NCI-H187 treated with DMSO at 0.1 percent for 48 hours (cell line): ENCODE data around the gene GJB5.
"Not testable (repeated sequence)": the region's sequence is repeated elsewhere in the genome, so short reads cannot be mapped to it uniquely, and the experiment has no call there.

ENCODE experiments used
- DNase-seq: peaks from one replicate; lab custom pipeline; 2025; lab: John Stamatoyannopoulos, UW

GJB5 gene

DNA sequence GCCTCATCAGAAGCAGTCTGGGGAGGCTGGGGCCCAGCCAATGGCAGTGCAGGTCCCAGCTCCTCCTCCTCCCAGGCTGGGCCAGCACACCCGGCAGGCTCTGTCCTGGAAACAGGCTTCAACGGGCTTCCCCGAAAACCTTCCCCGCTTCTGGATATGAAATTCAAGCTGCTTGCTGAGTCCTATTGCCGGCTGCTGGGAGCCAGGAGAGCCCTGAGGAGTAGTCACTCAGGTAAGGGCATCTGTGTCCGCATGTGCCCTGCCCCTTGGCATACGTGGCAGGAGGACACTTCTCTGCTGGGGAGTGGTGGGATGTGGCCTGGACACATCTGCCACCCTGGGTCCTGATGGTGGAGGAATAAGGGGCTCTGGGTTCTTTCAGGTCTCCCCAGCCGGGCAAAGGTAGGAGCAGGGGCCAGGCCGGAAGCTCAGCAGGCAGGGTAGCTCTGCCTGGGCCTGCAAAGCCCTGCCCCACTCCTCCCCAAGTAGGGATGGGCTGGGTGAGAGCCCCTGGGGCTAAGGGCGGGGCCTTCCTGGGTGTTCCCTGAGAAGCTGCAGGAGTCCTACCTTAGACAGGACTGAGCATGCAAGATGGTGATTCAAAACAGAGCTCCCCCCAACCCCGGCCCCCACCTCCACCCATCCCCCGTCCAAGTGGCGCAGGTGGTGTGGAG is at the start of gene GJB5:
GJB5 (plus strand) TSS at position 84 of the 674 bp plus-strand sequence. CDS start 2,284 bp downstream, outside the sequence.
- no peak for DNase-seq

GRCh38 chr1:34705077-34705476 is 49.8 kb upstream of the GJB5 start:
- no peak for DNase-seq

GRCh38 chr1:34708106-34708505 is 46.7 kb upstream of the GJB5 start:
- DNase-seq = no peak

GRCh38 chr1:34709547-34709946 is 45.3 kb upstream of the GJB5 start:
- DNase-seq = no peak

DNA sequence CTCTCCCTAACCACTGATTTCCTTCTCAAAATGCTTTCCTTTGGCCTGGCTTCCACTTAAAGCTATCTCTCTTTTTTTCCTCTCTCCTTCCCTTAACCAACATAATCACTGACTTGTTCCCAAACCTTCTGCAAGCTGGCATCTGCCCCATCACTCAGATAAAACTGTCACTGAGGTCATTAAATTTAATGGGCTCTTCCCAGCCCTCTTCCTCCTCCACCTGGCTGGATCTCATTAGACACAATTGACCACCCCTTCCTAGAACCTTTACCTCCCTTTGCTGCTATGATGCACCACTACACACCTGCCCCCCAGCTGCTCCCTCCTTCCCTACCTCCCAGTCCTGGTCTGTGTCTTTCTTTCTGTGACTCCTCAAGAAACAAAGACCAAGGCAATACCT is 44.0 kb upstream of the GJB5 start:
- no peak for DNase-seq

- no peak for DNase-seq
Observed at GRCh38 chr1:34711485-34711884, 43.4 kb upstream of the GJB5 start.

DNA sequence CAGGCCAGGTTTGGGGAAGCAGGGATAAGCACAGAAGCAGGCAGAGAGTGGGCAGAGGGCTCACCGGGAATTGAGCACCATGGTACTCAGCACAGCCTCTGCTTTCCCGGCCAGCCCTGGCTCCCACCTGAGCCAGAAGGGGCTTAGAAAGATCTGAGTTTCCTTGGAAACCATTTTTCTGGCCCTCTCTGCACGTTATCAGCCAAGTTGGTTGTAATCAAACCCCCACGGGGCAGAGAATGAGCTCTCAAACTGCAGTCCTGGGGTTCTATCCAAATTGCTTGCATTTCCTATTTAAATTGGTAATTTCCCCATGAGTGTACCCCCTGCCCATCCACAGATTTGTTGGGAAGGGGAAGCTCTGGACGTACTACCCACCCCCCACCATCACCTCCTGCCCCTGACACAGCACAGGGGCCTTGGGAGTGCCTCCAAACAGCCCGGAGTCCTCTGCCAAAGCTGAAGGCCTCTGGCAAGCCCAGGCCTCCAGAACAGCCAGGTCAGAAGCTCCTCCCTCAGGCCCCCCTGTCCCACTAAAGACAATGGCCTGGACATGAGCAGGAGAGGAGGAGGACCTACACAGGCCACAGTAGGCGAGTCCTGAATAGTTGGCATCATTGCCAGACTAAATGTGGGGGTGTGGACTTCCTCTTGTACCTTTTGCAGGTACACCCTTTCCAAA is 42.7 kb upstream of the GJB5 start:
- no peak for DNase-seq

GRCh38 chr1:34713443-34713842 is 41.4 kb upstream of the GJB5 start:
- DNase-seq = no peak

GRCh38 chr1:34714386-34714785 is 40.5 kb upstream of the GJB5 start:
- no peak for DNase-seq

DNA sequence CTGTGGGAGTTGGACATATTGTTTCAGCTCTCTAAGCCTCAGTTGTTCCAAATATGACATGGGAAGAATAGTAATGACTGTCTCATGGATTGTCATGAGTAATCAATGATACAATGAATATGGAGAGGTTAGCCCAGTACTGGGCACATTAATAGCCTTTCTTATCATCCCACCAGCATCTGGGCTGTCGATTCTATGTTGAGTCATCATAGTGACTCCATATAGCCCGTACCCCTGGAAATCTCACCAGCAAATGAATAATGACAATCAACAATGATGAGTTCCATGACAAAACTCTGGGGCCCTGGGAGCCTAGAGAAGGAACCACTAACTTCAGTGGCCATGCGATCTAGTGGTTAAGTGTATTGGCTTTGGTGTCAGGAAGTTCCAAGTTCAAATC is 39.7 kb upstream of the GJB5 start:
- DNase-seq = no peak

DNA sequence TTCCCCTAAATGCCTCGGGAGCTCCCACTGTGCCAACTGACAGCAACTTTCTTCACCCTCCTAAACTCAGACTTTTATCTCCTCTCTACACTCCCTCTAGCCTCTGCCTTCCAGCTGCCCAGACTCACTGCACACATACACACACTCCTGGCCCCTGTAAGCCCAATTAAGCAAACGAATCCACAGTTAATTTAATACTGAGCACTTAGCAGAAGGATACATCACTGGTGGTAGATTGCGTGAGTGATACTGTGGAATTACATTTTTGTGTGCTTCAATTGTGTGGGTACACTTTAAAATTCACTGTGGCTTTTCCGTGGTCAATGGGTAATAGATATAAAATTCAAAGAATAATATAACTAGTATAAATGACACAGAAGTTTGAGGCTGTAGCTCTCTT is 33.6 kb upstream of the GJB5 start:
- DNase-seq = no peak

DNA sequence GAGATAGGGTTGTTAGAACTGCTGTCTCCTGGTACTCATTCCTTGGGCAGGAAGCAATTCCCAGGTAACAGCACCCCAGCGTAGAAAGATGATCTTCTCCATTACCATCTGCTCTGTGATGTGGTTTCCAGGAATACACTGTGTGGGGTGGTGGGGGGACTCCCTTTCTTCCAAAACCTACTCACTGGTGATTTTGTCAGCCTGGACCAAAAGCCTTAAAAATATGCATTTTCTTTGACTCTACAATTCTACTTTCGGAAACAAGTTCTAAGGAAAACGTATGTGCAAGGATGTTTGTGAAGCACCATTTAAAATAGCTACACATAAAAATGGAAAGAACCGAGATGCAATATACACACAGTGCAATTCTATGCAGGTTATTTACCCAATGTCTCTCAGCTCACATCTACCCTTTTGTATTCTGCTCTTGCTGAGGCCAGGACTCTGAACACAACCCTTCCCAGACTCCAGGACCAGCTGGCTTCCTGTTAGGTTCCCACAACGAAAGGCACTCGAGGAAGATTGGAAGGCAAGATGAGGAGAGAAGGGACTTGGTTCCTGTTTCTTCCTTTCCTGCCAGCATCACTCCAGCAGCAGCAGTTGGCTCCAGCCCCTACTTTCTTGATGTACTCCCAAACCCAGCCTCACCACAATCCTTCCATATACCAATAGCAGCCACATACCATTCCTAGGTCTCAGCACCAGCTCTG is 33.0 kb upstream of the GJB5 start:
- no peak for DNase-seq

GRCh38 chr1:34726861-34727260 is 28.0 kb upstream of the GJB5 start:
- no peak for DNase-seq

DNA sequence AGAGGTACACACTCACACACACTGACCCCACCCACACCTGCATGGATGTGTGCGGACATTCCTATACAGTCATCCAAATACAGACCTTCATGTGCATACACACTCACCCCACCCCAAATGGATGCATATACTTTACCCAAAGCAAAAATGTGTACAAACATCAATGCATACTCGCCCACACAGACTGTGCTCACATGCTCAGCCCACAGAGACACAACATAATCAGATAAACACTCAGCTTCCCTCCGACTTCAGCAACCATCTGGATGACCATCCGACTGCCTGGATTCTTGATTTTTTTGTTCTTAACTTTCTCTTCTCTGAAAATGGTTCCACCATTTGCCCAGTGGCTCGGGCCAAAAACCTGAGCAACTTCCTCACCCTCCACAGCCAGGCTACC is 24.4 kb upstream of the GJB5 start:
- no peak for DNase-seq

- not testable (repeated sequence) for DNase-seq
Observed at GRCh38 chr1:34732831-34733230, 22.0 kb upstream of the GJB5 start.

GRCh38 chr1:34736692-34737091 is 18.2 kb upstream of the GJB5 start:
- no peak for DNase-seq

DNA sequence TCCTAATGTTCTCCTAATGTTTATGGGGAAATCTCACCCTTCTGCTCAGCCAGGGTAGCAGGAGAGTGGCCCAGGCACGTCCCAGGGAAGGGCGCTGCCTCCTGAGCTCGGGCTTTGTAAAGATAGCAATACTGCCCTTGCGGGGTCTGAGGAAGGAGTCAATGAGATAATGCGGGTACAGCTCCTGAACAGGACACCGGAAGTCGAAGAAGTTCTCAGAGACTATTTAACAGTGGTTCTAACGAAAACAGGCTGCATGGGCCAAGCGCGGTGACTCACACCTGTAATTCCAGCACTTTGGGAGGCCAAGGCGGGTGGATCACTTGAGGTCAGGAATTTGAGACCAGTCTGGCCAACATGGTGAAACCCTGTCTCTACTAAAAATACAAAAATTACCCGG is 17.6 kb upstream of the GJB5 start:
- DNase-seq = not testable (repeated sequence)

DNA sequence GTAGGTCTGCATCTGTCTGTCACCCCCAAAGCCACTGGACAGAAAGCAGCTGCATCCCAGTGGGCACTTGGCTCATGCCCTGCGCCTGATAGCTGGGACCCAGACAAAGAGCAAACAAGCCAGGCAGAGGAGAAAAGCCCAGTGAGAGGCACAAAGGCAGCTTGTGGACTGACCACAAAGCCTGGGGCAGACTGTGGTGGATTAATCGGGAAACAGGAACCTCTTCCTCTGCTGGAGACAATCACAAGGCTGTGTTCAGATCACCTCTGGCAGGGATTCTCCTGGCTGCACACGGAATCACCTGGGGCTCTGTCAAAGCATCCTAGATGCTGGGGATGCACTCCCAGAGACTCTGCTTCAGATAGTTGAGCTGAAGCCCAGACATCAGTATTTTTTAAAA is 15.2 kb upstream of the GJB5 start:
- no peak for DNase-seq

DNA sequence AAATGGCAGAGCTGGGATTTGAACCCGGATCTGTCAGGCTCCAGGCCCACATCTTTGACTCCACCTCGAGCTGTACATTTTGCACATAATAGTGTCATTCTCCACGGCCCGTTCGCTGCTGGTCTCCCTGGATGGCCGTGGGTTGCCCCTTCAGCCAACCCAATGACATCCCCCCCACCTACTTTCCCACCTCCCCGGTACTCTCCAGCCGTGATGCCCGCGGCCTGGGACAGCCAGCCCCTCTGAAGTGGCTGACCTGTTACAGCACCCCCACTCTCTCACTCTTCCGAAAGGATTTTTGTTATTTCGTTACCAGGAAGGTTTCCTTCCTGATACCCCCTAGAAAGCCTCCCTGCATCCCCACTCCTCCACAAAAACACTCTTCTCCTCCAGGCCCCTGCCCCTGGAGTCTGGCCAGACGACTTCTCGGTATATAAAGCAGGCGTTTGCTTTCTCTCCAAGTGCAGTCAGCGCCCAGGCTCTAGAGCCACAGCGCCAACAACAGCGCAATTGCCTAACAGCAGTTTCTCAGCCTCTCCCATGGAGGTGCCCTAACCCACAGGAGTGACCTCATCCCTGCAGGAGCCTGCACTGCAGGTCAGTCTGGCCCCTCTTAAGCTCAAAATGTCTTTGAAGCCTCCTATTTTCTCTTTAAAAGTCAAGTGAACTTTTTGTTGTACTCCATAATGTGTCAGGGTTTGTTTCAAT is 14.5 kb upstream of the GJB5 start:
- DNase-seq = no peak

DNA sequence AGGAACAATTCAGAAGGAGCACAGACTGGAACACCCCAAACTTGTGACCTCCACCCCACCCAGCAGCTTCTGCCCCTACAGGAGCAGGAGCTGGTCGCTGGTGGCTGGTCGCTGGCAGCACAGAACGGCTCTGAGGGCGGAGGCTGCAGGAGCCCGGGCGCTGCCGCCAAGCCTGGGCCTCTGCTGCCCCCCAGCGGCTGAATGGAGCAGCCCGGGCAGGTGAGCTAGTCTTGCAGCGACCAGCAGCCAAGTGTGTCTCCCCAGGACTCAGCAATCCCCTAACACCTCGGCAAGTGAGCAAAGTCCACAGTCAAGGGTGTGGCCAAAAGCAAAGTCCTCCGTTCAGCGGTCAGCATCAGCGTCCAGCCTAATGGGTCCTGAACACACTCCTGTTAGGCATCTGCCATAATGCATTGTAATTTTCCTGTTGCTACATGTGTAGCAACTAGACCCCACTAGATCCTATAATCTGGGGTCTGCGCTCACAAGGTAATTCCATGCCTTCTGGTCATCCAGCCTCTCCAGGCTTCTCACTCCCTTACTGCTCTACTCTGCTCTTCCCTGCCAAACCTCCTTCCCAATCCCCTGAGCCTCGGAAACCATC is 12.1 kb upstream of the GJB5 start:
- DNase-seq = peak; percentile 11

DNA sequence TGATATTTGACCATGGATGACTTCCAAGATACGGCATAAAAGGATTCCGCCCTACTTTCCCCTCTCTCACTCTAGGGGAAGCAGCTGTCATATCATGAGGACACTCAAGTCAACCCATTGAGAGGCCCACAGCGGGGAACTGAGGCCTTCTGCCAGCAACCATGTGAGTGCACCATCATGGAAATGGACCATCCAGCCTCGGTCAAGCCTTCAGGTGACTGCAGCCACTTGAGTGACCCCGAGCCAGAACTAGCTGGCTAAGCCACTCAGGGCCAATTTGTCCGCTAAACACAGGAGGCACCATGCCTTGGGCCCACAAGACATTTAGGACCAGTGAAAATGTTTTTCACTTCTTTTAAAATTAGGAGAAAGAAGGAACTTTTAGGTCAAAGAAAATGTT is 11.1 kb upstream of the GJB5 start:
- no peak for DNase-seq

- no peak for DNase-seq
Observed at GRCh38 chr1:34744851-34745250, 10.0 kb upstream of the GJB5 start.
